PC-9 (cell line): ENCODE results near the gene CALM3.

Experiments
- EZH2 ChIP-seq: fragments of 200-600 bp; sonication (generic); IDR thresholded peaks from 2 replicates; pipeline ENCODE4 v1.8.0; 2017; ENCODE audit warnings: antibody characterized with exemption, low read depth
- TF ChIP-seq, protein P1 (sequence below): fragments of 200-600 bp; sonication (generic); conservative IDR thresholded peaks from 2 replicates; pipeline ENCODE4 v1.6.1; 2017; ENCODE audit warnings: mixed run types, antibody characterized with exemption, mild to moderate bottlenecking, moderate library complexity

DNA sequence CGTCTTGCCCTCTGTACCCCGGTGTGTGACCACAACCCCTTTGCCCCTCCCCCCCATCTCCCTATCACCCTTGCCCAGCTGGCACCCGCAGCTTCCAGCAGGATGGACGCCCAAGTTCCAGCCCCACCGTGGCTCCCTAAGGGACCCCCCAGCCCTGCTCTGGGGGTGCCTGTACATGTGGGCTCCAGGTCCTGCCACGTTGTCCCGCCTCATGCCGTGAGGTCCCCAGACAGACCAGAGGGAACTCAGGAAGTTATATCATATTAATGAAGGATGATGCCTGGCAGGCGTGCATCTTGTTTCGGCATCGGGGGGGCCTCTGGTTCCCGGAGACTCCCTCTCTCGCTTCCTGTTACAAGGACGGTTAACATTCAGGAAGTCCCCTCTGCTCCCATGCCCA, 25.3 kb downstream of the CALM3 start:
- TF ChIP-seq, protein P1, sequence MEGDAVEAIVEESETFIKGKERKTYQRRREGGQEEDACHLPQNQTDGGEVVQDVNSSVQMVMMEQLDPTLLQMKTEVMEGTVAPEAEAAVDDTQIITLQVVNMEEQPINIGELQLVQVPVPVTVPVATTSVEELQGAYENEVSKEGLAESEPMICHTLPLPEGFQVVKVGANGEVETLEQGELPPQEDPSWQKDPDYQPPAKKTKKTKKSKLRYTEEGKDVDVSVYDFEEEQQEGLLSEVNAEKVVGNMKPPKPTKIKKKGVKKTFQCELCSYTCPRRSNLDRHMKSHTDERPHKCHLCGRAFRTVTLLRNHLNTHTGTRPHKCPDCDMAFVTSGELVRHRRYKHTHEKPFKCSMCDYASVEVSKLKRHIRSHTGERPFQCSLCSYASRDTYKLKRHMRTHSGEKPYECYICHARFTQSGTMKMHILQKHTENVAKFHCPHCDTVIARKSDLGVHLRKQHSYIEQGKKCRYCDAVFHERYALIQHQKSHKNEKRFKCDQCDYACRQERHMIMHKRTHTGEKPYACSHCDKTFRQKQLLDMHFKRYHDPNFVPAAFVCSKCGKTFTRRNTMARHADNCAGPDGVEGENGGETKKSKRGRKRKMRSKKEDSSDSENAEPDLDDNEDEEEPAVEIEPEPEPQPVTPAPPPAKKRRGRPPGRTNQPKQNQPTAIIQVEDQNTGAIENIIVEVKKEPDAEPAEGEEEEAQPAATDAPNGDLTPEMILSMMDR: no peak
- no peak for TF ChIP-seq EZH2
